Measurements from ENCODE around the gene PCNX3.

GRCh38 chr11:65644837-65645236 is 29.3 kb downstream of the PCNX3 start:
- no peak for TF ChIP-seq CTCF (IDR thresholded peaks at IDR 0.05; ENCODE audit: borderline replicate concordance, extremely low read depth, low read length, poor library complexity, severe bottlenecking)
- TF ChIP-seq EZH2 (IDR thresholded peaks at IDR 0.05; ENCODE audit: borderline replicate concordance, low read depth, low read length, severe bottlenecking) = no peak
